Panc1 (cell line): ENCODE results near the gene DCP2.

Experiments used
- POLR2AphosphoS5 ChIP-seq: IDR thresholded peaks from 2 replicates; pipeline ENCODE4 v1.6.1; 2012; ENCODE audit warnings: mild to moderate bottlenecking, low read depth, low read length, moderate library complexity
- TF ChIP-seq, protein P1 (sequence below): fragments of 450-650 bp; IDR thresholded peaks from 2 replicates; pipeline ENCODE4 v1.5.1; 2017; ENCODE audit warnings: mild to moderate bottlenecking
- TF ChIP-seq, protein P2 (sequence below), 2 experiments: IDR thresholded peaks; 2 replicates each; pipeline ENCODE4 v1.6.1; 2011 to 2012; ENCODE audit warnings: low read depth in 2 of 2, control low read depth in 1 of 2, low read length in 1 of 2, mild to moderate bottlenecking in 1 of 2, moderate library complexity in 1 of 2; ENCODE audit not compliant: insufficient read depth in 1 of 2

DNA sequence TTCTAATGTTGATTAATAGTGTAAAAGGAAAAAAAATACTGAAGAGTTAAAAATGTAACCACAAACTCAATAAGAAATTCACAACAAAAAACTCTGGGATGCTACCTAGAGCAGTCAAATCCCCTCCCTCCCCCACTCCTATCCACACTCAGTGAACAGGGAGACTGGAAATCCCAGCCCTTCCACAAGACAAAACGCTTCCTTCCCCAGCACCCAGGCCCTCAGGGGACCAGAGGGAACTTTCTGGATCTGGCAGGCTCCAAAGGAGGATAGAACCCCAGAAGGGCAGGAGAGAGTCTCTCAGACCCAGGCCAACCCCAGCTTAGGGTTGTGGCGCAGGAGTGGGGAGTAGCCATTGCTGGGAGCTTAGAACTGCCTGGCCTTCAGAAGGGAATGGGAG is 55.0 kb downstream of the DCP2 start:
- TF ChIP-seq, protein P1, sequence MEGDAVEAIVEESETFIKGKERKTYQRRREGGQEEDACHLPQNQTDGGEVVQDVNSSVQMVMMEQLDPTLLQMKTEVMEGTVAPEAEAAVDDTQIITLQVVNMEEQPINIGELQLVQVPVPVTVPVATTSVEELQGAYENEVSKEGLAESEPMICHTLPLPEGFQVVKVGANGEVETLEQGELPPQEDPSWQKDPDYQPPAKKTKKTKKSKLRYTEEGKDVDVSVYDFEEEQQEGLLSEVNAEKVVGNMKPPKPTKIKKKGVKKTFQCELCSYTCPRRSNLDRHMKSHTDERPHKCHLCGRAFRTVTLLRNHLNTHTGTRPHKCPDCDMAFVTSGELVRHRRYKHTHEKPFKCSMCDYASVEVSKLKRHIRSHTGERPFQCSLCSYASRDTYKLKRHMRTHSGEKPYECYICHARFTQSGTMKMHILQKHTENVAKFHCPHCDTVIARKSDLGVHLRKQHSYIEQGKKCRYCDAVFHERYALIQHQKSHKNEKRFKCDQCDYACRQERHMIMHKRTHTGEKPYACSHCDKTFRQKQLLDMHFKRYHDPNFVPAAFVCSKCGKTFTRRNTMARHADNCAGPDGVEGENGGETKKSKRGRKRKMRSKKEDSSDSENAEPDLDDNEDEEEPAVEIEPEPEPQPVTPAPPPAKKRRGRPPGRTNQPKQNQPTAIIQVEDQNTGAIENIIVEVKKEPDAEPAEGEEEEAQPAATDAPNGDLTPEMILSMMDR: no peak
- no peak for TF ChIP-seq POLR2AphosphoS5
- TF ChIP-seq, protein P2, sequence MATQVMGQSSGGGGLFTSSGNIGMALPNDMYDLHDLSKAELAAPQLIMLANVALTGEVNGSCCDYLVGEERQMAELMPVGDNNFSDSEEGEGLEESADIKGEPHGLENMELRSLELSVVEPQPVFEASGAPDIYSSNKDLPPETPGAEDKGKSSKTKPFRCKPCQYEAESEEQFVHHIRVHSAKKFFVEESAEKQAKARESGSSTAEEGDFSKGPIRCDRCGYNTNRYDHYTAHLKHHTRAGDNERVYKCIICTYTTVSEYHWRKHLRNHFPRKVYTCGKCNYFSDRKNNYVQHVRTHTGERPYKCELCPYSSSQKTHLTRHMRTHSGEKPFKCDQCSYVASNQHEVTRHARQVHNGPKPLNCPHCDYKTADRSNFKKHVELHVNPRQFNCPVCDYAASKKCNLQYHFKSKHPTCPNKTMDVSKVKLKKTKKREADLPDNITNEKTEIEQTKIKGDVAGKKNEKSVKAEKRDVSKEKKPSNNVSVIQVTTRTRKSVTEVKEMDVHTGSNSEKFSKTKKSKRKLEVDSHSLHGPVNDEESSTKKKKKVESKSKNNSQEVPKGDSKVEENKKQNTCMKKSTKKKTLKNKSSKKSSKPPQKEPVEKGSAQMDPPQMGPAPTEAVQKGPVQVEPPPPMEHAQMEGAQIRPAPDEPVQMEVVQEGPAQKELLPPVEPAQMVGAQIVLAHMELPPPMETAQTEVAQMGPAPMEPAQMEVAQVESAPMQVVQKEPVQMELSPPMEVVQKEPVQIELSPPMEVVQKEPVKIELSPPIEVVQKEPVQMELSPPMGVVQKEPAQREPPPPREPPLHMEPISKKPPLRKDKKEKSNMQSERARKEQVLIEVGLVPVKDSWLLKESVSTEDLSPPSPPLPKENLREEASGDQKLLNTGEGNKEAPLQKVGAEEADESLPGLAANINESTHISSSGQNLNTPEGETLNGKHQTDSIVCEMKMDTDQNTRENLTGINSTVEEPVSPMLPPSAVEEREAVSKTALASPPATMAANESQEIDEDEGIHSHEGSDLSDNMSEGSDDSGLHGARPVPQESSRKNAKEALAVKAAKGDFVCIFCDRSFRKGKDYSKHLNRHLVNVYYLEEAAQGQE (IDR thresholded peaks at IDR 0.05; ENCODE audit: insufficient read depth in 1 of 2, low read depth in 2 of 2, low read length in 1 of 2): no peak
